Sigmoid colon (tissue), 7 donors: ENCODE data around the gene MVB12A. TPM values are rescaled to one million over a fixed set of nuclear protein-coding genes. Genes with fewer than 3 reads are reported as not detected.

Experiments used
- DNase-seq: peaks from one replicate; pipeline ENCODE4 v3.0.0-alpha.2; 2019
- H3K27ac ChIP-seq, 4 donors: fragments of 200-600 bp; sonication (generic); one replicate each; pipeline ENCODE4 v1.5.1; 2016 to 2019; ENCODE audit warnings: mild to moderate bottlenecking in 1 of 4
- H3K27me3 ChIP-seq, 3 donors: fragments of 200-600 bp; sonication (generic); one replicate each; pipeline ENCODE4 v1.5.1; 2019; ENCODE audit warnings: mild to moderate bottlenecking in 1 of 3
- H3K36me3 ChIP-seq, 4 donors: fragments of 200-600 bp; sonication (generic); one replicate each; pipeline ENCODE4 v1.5.1; 2016 to 2019
- H3K4me1 ChIP-seq, 4 donors: fragments of 200-600 bp; sonication (generic); one replicate each; pipeline ENCODE4 v1.5.1; 2017 to 2019
- H3K4me3 ChIP-seq, 4 donors: fragments of 200-600 bp; sonication (generic); one replicate each; pipeline ENCODE4 v1.5.1; 2017 to 2019; ENCODE audit warnings: mild to moderate bottlenecking in 2 of 4, moderate library complexity in 1 of 4
- H3K9me3 ChIP-seq, 4 donors: fragments of 200-600 bp in 3 of 4; sonication (generic) in 3 of 4; one replicate each; pipeline versions ENCODE4 v1.5.1 to v1.6.1; 2013 to 2019
- CTCF ChIP-seq, 4 experiments: fragments of 450-650 bp in 3 of 4; fragments of 200-600 bp in 1 of 4; IDR thresholded peaks; one replicate each; pipeline ENCODE4 v1.5.1; 2016 to 2019; ENCODE audit warnings: antibody characterized with exemption in 4 of 4, mild to moderate bottlenecking in 3 of 4, moderate library complexity in 2 of 4
- EP300 ChIP-seq, 4 donors: sonication (generic); formaldehyde crosslinking; IDR thresholded peaks; one replicate each; pipeline ENCODE4 v1.6.1; 2017; ENCODE audit warnings: antibody characterized with exemption in 4 of 4
- POLR2A ChIP-seq, 2 donors: fragments of 450-650 bp; IDR thresholded peaks; one replicate each; pipeline ENCODE4 v1.6.1; 2016; ENCODE audit warnings: antibody characterized with exemption in 2 of 2, mild to moderate bottlenecking in 2 of 2, moderate library complexity in 2 of 2
- POLR2AphosphoS5 ChIP-seq, 4 donors: sonication (generic); formaldehyde crosslinking; IDR thresholded peaks; one replicate each; pipeline ENCODE4 v1.6.1; 2017; ENCODE audit warnings: antibody characterized with exemption in 4 of 4
- WGBS, 2 donors: extraction: QIAGEN DNeasy Blood & Tissue Kit; methylation state at CpG; one replicate each; pipeline ENCODE4 v1.1.7; 2013; 5-methylcytosine and 5-hydroxymethylcytosine counted together
- intact Hi-C: fragments of 100-400 bp; cut with DNase I; formaldehyde crosslinking; loops from one replicate; pipeline ENCODE4 v1.15.1; 2023
- polyA plus RNA-seq, 3 donors: library from polyadenylated mRNA; stranded (reverse); fragments of 200-250 nt; gene quantifications; one replicate each; pipeline ENCODE4 v1.2.3, GENCODE V29; 2013
- total RNA-seq, 4 donors: library from RNA; depleted of rRNA; stranded (reverse); fragments of >200 nt; gene quantifications; one replicate each; pipeline ENCODE4 v1.1.0, GENCODE V29; 2016
- donor health status: healthy with polysubstance abuse.
- donor health status: Bipolar disorder and iron deficiency.
- donor health status: healthy.

Gene MVB12A
- total and polyA plus RNA-seq, 7 donors, result 40.4 to 102 (median 55.8) TPM

- no peaks in the 10 kb centered on the region for H3K36me3 ChIP-seq
- no peak overlapping the region for H3K27ac ChIP-seq
- no peak overlapping the region for H3K4me3 ChIP-seq
- 96% methylated on average over 5 of the region's 5 CpGs for WGBS, 2 donors
- H3K9me3 ChIP-seq, result no peaks in the 10 kb centered on the region
- no peaks in the 10 kb centered on the region for H3K27me3 ChIP-seq
- intact Hi-C loops, result no loop called here
- H3K4me1 ChIP-seq, result no peaks in the 10 kb centered on the region
- TF ChIP-seq POLR2AphosphoS5 (IDR thresholded peaks at IDR 0.05) (no peak), POLR2A (IDR thresholded peaks at IDR 0.05) (no peak), CTCF (IDR thresholded peaks at IDR 0.05) (no peak), EP300 (IDR thresholded peaks at IDR 0.05) (no peak)
- DNase-seq, result no peak
These were observed 39.3 kb upstream of the MVB12A start for GRCh38 chr19:17380426-17381138.

- H3K4me3 ChIP-seq, result no peak overlapping the region
- H3K9me3 ChIP-seq, result peaks cover 0 to 8% (median 0%) of the 10 kb centered on the region in 4 donors
- peaks cover 0 to 10% (median 7%) of the 10 kb centered on the region in 4 donors for H3K4me1 ChIP-seq
- H3K36me3 ChIP-seq, result no peaks in the 10 kb centered on the region
- TF ChIP-seq POLR2A (IDR thresholded peaks at IDR 0.05) (no peak), CTCF (IDR thresholded peaks at IDR 0.05) (peak; percentile 58 to 92 (median 82)), EP300 (IDR thresholded peaks at IDR 0.05) (no peak), POLR2AphosphoS5 (IDR thresholded peaks at IDR 0.05) (no peak)
- intact Hi-C loops, result loop anchor here (1.0 to 5.0 kb wide), 2 partner anchors 40 to 94 kb away; no protein-coding TSS in a partner anchor
- H3K27me3 ChIP-seq, result no peaks in the 10 kb centered on the region
- WGBS, 2 donors, result 30 to 39% methylated on average over 20 of the region's 20 CpGs
- peak; percentile 79 for DNase-seq
- H3K27ac ChIP-seq, result no peak overlapping the region
These were observed 33.8 kb upstream of the MVB12A start for GRCh38 chr19:17385878-17386611.

GRCh38 chr19:17389288-17389687, 30.6 kb upstream of the MVB12A start:
- H3K9me3 ChIP-seq, result peaks cover 0 to 8% (median 0%) of the 10 kb centered on the region in 4 donors
- peaks cover 0 to 19% (median 16%) of the 10 kb centered on the region in 4 donors for H3K4me1 ChIP-seq
- no peak for DNase-seq
- WGBS, 2 donors, result 22 to 69% methylated on average over 1 of the region's 1 CpG
- TF ChIP-seq CTCF (IDR thresholded peaks at IDR 0.05), result no peak
- no peak for TF ChIP-seq POLR2AphosphoS5 (IDR thresholded peaks at IDR 0.05)
- no peak for TF ChIP-seq EP300 (IDR thresholded peaks at IDR 0.05)
- no peak overlapping the region for H3K4me3 ChIP-seq
- H3K27me3 ChIP-seq, result peaks cover 0 to 18% (median 10%) of the 10 kb centered on the region in 3 donors
- H3K36me3 ChIP-seq, result no peaks in the 10 kb centered on the region
- intact Hi-C loops, result loop anchor here (5.0 kb wide), 1 partner anchor 97 kb away; no protein-coding TSS in a partner anchor
- no peak overlapping the region for H3K27ac ChIP-seq

- intact Hi-C loops, result loop anchor here (5.0 kb wide), 1 partner anchor 98 kb away; no protein-coding TSS in a partner anchor
- Histone ChIP-seq H3K36me3 (no peaks in the 10 kb centered on the region), H3K9me3 (peaks cover 0 to 8% (median 0%) of the 10 kb centered on the region in 4 donors), H3K27me3 (peaks cover 0 to 26% (median 10%) of the 10 kb centered on the region in 3 donors), H3K4me1 (peaks cover 0 to 21% (median 18%) of the 10 kb centered on the region in 4 donors), H3K27ac (peak overlapping the region in 1 of 4 donors; percentile 38), H3K4me3 (peak overlapping the region; percentile 27 to 53 (median 40))
- 9 to 21% methylated on average over 37 of the region's 37 CpGs for WGBS, 2 donors
- TF ChIP-seq POLR2AphosphoS5 (IDR thresholded peaks at IDR 0.05) (no peak), POLR2A (IDR thresholded peaks at IDR 0.05) (no peak), CTCF (IDR thresholded peaks at IDR 0.05) (no peak), EP300 (IDR thresholded peaks at IDR 0.05) (no peak)
- DNase-seq, result no peak
These were observed 29.7 kb upstream of the MVB12A start for GRCh38 chr19:17389957-17390664.
